Measurements from ENCODE around the gene CYGB. TPM values are rescaled to one million over a fixed set of nuclear protein-coding genes. Genes with fewer than 3 reads are reported as not detected.
"Not testable (repeated sequence)": the region's sequence is repeated elsewhere in the genome, so short reads cannot be mapped to it uniquely, and the experiment has no call there.

CYGB gene
- total RNA-seq, 1 donor from 2014 or later = 9.1 TPM

DNA sequence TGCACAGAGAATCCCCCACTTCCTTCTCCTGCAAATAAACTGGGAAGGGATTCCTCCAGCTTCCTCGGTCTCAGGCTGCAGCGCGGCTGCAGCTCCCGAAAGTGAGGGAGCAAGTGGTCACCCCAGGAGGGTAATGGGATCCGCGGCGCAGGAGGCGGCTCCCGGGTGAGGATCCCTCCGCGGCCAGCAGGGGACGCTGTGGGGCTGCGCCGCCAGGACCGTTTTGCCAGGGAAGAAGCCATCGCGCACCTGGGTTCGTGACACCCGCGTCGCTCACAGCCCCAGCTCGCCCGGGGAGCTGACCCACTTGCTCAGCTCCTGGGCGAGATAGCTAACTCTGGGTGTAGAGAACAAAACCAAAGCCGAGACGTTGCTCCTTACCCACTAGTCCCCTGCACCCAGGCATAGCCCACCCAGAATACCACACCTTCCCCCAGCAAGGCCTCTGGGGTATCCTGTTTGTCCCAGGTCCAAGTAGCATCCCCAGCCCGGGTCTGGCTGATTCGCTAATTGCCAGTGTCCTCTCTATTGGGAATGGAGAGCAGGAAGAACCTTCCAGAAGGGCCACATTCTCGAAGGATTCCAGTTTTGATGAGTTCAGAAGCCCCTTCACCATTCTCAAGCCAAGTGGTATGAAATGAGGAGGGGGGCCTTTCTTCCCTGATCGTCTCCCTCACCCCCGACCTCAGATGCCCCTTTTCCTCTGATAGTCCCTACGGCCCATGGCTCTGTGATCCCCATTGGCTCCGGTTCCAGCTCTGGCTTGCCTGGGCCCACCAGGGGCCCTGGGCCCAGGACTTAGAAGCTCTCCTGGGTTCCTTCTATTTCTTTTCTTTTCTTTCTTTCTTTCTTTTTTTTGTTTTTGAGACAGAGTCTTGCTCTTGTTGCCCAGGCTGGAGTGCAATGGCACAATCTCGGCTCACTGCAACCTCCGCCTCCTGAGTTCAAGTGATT lies 14.1 kb downstream of the CYGB start:
- H3K4me1 Mint-ChIP-seq (ENCODE audit: unreplicated experiment) = peaks cover 34% of the 10 kb centered on the region
- no peaks in the 10 kb centered on the region for H3K9me3 Mint-ChIP-seq (ENCODE audit: unreplicated experiment)
- TF ChIP-seq, protein P1, sequence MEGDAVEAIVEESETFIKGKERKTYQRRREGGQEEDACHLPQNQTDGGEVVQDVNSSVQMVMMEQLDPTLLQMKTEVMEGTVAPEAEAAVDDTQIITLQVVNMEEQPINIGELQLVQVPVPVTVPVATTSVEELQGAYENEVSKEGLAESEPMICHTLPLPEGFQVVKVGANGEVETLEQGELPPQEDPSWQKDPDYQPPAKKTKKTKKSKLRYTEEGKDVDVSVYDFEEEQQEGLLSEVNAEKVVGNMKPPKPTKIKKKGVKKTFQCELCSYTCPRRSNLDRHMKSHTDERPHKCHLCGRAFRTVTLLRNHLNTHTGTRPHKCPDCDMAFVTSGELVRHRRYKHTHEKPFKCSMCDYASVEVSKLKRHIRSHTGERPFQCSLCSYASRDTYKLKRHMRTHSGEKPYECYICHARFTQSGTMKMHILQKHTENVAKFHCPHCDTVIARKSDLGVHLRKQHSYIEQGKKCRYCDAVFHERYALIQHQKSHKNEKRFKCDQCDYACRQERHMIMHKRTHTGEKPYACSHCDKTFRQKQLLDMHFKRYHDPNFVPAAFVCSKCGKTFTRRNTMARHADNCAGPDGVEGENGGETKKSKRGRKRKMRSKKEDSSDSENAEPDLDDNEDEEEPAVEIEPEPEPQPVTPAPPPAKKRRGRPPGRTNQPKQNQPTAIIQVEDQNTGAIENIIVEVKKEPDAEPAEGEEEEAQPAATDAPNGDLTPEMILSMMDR (IDR thresholded peaks at IDR 0.05) = peak; percentile 100
- peak overlapping the region; percentile 8 for H3K27ac Mint-ChIP-seq (ENCODE audit: unreplicated experiment)
- peaks cover 3% of the 10 kb centered on the region for H3K27me3 Mint-ChIP-seq (ENCODE audit: unreplicated experiment)
- no peak overlapping the region for H3K4me3 Mint-ChIP-seq (ENCODE audit: unreplicated experiment)
- no peaks in the 10 kb centered on the region for H3K36me3 Mint-ChIP-seq (ENCODE audit: unreplicated experiment)
- DNase-seq (ENCODE audit: extremely low spot score, unreplicated experiment) = peak; percentile 92

DNA sequence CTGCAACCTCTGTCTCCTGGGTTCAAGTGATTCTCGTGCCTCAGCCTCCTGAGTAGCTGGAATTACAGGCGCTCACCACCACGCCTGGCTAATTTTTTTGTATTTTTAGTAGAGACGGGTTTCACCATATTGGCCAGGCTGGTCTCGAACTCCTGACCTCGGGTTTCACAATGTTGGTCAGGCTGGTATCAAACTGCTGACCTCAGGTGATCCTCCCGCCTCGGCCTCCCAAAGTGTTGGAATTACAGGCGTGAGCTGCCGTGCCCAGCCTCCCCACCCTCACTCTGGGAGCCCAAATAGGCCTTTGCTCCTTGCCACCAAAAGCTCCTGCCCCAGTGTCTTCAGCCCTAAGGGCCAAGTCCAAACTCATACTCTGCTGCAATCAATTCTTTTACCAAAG lies 15.8 kb downstream of the CYGB start:
- not testable (repeated sequence) for H3K36me3 Mint-ChIP-seq (ENCODE audit: unreplicated experiment); H3K4me3 Mint-ChIP-seq (ENCODE audit: unreplicated experiment)

DNA sequence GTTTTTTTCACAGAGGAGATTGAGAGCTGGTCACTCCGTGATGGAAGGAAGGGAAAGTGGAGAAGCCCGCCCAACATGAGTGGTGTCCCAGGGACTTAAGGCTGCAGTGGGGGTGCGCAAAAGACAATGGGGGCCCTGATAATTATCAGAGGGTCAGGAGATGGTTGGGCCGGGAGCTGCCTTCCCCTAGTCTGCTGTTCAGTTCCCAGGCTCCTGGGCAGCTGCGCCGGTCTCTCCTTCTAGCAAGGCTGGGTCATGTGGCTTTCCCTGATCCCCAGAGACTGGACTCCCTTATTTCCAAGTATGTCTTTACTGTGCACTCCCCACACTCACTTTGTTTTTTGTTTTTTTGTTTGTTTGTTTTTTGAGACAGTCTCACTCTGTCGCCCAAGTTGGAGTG lies 16.2 kb downstream of the CYGB start:
- TF ChIP-seq, protein P1 (IDR thresholded peaks at IDR 0.05) = no peak
- DNase-seq (ENCODE audit: extremely low spot score, unreplicated experiment) = no peak
- Mint-ChIP-seq H3K27ac (ENCODE audit: unreplicated experiment) (no peak overlapping the region), H3K4me1 (ENCODE audit: unreplicated experiment) (peaks cover 22% of the 10 kb centered on the region), H3K27me3 (ENCODE audit: unreplicated experiment) (peaks cover 3% of the 10 kb centered on the region), H3K36me3 (ENCODE audit: unreplicated experiment) (no peaks in the 10 kb centered on the region), H3K9me3 (ENCODE audit: unreplicated experiment) (no peaks in the 10 kb centered on the region), H3K4me3 (ENCODE audit: unreplicated experiment) (no peak overlapping the region)

More for the DNA sequence above, 15.8 kb downstream of the CYGB start:
- not testable (repeated sequence) for H3K9me3 Mint-ChIP-seq (ENCODE audit: unreplicated experiment); H3K27ac Mint-ChIP-seq (ENCODE audit: unreplicated experiment); DNase-seq (ENCODE audit: extremely low spot score, unreplicated experiment); H3K27me3 Mint-ChIP-seq (ENCODE audit: unreplicated experiment)
- H3K4me1 Mint-ChIP-seq (ENCODE audit: unreplicated experiment) = peaks cover 22% of the 10 kb centered on the region

DNA sequence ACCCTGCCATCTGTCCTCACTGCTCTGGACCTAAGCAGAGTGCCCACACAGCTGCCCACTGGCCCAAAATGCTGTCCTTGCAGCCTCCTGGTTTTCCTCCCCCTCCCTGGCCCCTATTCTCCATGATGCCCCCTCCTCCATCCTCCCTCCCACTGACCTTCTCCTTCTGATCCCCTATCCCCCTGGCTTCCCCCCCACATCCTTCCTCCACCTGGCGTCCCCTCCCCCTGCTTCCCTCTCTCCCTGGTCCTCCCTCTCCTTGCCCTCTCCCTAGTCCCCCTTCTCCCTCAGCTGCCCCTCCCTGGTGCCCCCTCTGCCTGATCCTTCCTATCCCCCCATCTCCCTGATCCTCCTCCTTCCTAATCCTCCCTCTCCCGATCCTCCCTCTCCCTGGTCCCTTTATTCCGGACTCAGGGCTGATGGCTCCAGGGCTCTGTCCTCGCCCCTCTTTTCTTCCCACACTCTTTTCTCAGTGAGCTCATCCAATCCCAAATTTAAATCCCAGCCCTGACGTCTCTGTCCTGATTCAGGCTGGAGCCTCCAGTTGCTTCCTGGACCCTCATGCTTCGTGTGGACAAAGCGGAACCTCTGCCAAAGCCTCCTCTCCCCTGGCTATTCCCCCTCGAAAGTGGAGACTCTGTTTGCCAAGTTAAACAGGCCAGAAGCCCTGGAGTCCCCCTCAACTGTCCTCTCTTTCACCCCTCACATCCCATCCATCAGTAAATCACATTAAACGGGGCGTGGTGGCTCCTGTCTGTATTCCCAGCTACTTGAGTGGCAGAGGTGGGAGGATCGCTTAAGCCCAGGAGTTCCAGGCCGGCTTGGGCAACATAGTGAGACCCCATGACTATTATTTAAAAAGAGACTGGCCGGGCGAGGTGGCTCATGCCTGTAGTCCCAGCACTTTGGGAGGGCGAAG lies 18.2 kb downstream of the CYGB start:
- peaks cover 3% of the 10 kb centered on the region for H3K27me3 Mint-ChIP-seq (ENCODE audit: unreplicated experiment)
- H3K9me3 Mint-ChIP-seq (ENCODE audit: unreplicated experiment) = no peaks in the 10 kb centered on the region
- DNase-seq (ENCODE audit: extremely low spot score, unreplicated experiment) = no peak
- H3K4me1 Mint-ChIP-seq (ENCODE audit: unreplicated experiment) = peaks cover 14% of the 10 kb centered on the region
- no peak overlapping the region for H3K27ac Mint-ChIP-seq (ENCODE audit: unreplicated experiment)
- TF ChIP-seq, protein P1 (IDR thresholded peaks at IDR 0.05) = no peak
- H3K4me3 Mint-ChIP-seq (ENCODE audit: unreplicated experiment) = no peak overlapping the region
- no peaks in the 10 kb centered on the region for H3K36me3 Mint-ChIP-seq (ENCODE audit: unreplicated experiment)

DNA sequence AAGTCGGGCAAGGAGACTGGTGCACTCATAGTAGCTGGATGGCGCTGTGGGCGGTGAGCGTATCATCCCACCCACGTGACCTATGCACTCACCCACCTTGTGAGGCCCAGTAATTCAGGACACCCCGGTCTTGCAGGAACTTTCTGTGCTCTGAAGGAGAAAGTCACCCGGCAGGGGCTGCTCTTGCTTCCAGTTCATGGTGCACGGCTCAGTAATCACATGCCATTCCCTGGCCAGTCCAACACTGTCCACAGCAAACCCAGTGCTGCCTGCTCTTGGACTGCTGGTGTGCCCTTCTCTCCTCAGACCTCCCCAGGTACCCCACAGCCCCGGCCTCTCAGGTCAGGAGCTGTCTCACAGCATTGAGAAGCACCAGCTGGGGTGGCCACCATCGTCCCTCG lies 19.9 kb downstream of the CYGB start:
- Mint-ChIP-seq H3K27me3 (ENCODE audit: unreplicated experiment) (peaks cover 4% of the 10 kb centered on the region), H3K4me1 (ENCODE audit: unreplicated experiment) (peaks cover 3% of the 10 kb centered on the region), H3K36me3 (ENCODE audit: unreplicated experiment) (no peaks in the 10 kb centered on the region), H3K27ac (ENCODE audit: unreplicated experiment) (no peak overlapping the region), H3K4me3 (ENCODE audit: unreplicated experiment) (no peak overlapping the region), H3K9me3 (ENCODE audit: unreplicated experiment) (no peaks in the 10 kb centered on the region)
- no peak for DNase-seq (ENCODE audit: extremely low spot score, unreplicated experiment)
- TF ChIP-seq, protein P1 (IDR thresholded peaks at IDR 0.05) = no peak

Measured in osteocyte (in vitro differentiated cells).